Measurements from ENCODE around the gene ASRGL1. TPM values are rescaled to one million over a fixed set of nuclear protein-coding genes. Genes with fewer than 3 reads are reported as not detected.
"Not testable (repeated sequence)": the region's sequence is repeated elsewhere in the genome, so short reads cannot be mapped to it uniquely, and the experiment has no call there.

ASRGL1 gene
- total and polyA plus RNA-seq, 7 donors, result 4.8 to 35.2 (median 22.0) TPM

- DNase-seq; H3K4me3 ChIP-seq; intact Hi-C loops (cut with DNase I); H3K27ac ChIP-seq; H3K36me3 ChIP-seq; H3K27me3 ChIP-seq; H3K9me3 ChIP-seq; H3K4me1 ChIP-seq: not testable (repeated sequence)
- WGBS, 2 donors, result 78 to 95% methylated on average over 3 of the region's 3 CpGs
These were observed 6.0 kb upstream of the ASRGL1 start for GRCh38 chr11:62331264-62331663.

- H3K4me3 ChIP-seq, result no peak overlapping the region
- H3K4me1 ChIP-seq, result peaks cover 0 to 16% (median 7%) of the 10 kb centered on the region in 4 donors
- DNase-seq, result no peak
- no peaks in the 10 kb centered on the region for H3K27me3 ChIP-seq
- TF ChIP-seq EP300 (IDR thresholded peaks at IDR 0.05) (no peak), POLR2A (IDR thresholded peaks at IDR 0.05) (no peak), CTCF (IDR thresholded peaks at IDR 0.05) (no peak), POLR2AphosphoS5 (IDR thresholded peaks at IDR 0.05) (no peak)
- intact Hi-C loops (cut with DNase I), result no loop called here
- 88 to 91% methylated on average over 5 of the region's 5 CpGs for WGBS, 2 donors
- no peaks in the 10 kb centered on the region for H3K36me3 ChIP-seq
- no peak overlapping the region for H3K27ac ChIP-seq
- H3K9me3 ChIP-seq, result no peaks in the 10 kb centered on the region
These were observed 3.5 kb upstream of the ASRGL1 start for GRCh38 chr11:62333768-62334167.

GRCh38 chr11:62336949-62337302 lies 322 bp upstream of the ASRGL1 start:
- Histone ChIP-seq H3K27ac (peak overlapping the region; percentile 53 to 66 (median 58)), H3K4me3 (peak overlapping the region; percentile 58 to 74 (median 67)), H3K4me1 (peaks cover 0 to 16% (median 7%) of the 10 kb centered on the region in 4 donors)
- 60 to 63% methylated on average over 19 of the region's 19 CpGs for WGBS, 2 donors
- H3K36me3 ChIP-seq; intact Hi-C loops (cut with DNase I); H3K27me3 ChIP-seq; DNase-seq; H3K9me3 ChIP-seq: not testable (repeated sequence)

- Histone ChIP-seq H3K4me3 (peak overlapping the region; percentile 58 to 74 (median 67)), H3K27me3 (no peaks in the 10 kb centered on the region), H3K27ac (peak overlapping the region in 3 of 4 donors; percentile 53 to 66 (median 58)), H3K36me3 (no peaks in the 10 kb centered on the region), H3K9me3 (no peaks in the 10 kb centered on the region), H3K4me1 (peaks cover 0 to 16% (median 7%) of the 10 kb centered on the region in 4 donors)
- 41 to 54% methylated on average over 1 of the region's 1 CpG for WGBS, 2 donors
- no peak for TF ChIP-seq CTCF (IDR thresholded peaks at IDR 0.05)
- no peak for TF ChIP-seq POLR2AphosphoS5 (IDR thresholded peaks at IDR 0.05)
- intact Hi-C loops (cut with DNase I), result no loop called here
- no peak for DNase-seq
These were observed 970 bp downstream of the ASRGL1 start for GRCh38 chr11:62338218-62338617.

GRCh38 chr11:62340269-62340901 lies 3.1 kb downstream of the ASRGL1 start:
- H3K9me3 ChIP-seq, result no peaks in the 10 kb centered on the region
- intact Hi-C loops (cut with DNase I), result loop anchor here (2.0 kb wide), 1 partner anchor 38 kb away; no protein-coding TSS in a partner anchor
- H3K36me3 ChIP-seq, result no peaks in the 10 kb centered on the region
- no peaks in the 10 kb centered on the region for H3K27me3 ChIP-seq
- DNase-seq, result peak; percentile 69
- WGBS, 2 donors, result 63 to 66% methylated on average over 6 of the region's 6 CpGs
- H3K4me3 ChIP-seq, result no peak overlapping the region
- no peak overlapping the region for H3K27ac ChIP-seq
- peaks cover 0 to 16% (median 7%) of the 10 kb centered on the region in 4 donors for H3K4me1 ChIP-seq
- TF ChIP-seq POLR2AphosphoS5 (IDR thresholded peaks at IDR 0.05) (no peak), CTCF (IDR thresholded peaks at IDR 0.05) (peak; percentile 24 to 60 (median 50)), POLR2A (IDR thresholded peaks at IDR 0.05) (no peak), EP300 (IDR thresholded peaks at IDR 0.05) (no peak)

GRCh38 chr11:62341588-62341987 lies 4.3 kb downstream of the ASRGL1 start:
- intact Hi-C loops (cut with DNase I), result loop anchor here (2.0 kb wide), 1 partner anchor 37 kb away; no protein-coding TSS in a partner anchor
- no peak for DNase-seq
- H3K4me1 ChIP-seq, result peaks cover 0 to 16% (median 7%) of the 10 kb centered on the region in 4 donors
- no peaks in the 10 kb centered on the region for H3K27me3 ChIP-seq
- WGBS, 2 donors, result 32 to 65% methylated on average over 4 of the region's 4 CpGs
- H3K4me3 ChIP-seq, result no peak overlapping the region
- H3K9me3 ChIP-seq, result no peaks in the 10 kb centered on the region
- H3K36me3 ChIP-seq, result no peaks in the 10 kb centered on the region
- TF ChIP-seq CTCF (IDR thresholded peaks at IDR 0.05) (no peak), POLR2A (IDR thresholded peaks at IDR 0.05) (no peak), POLR2AphosphoS5 (IDR thresholded peaks at IDR 0.05) (no peak), EP300 (IDR thresholded peaks at IDR 0.05) (no peak)
- no peak overlapping the region for H3K27ac ChIP-seq

GRCh38 chr11:62343646-62344190 lies 6.5 kb downstream of the ASRGL1 start:
- H3K36me3 ChIP-seq; H3K4me1 ChIP-seq; intact Hi-C loops (cut with DNase I); H3K4me3 ChIP-seq; H3K27me3 ChIP-seq; H3K9me3 ChIP-seq; DNase-seq: not testable (repeated sequence)
- peak overlapping the region in 1 of 4 donors; percentile 38 for H3K27ac ChIP-seq
- 92 to 97% methylated on average over 7 of the region's 7 CpGs for WGBS, 2 donors
